ENCODE measurements around the gene STMN1.

Gene STMN1

DNA sequence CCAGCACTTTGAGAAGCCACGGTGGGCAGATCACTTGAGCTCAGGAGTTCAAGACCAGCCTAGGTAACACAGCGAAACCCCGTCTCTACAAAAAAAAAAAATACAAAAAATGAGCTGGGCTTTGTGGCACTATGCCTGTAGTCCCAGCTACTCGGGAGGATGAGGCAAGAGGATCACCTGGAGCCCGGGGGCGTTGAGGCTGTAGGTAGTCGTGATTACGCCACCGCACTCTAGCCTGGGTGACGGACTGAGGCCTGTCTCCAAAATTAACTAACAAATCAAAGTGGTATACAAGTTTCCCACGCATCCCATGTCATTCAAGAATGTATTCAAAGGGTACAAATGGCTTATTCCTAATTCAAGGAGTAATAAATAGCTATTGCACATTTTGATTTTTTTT, 49.4 kb downstream of the STMN1 start:
- WGBS, 2 experiments (ENCODE audit: insufficient coverage in 2 of 2) = 73 to 94% methylated on average over 3 to 10 of the region's 11 CpGs
- Histone ChIP-seq H3K9me3 (ENCODE audit: control insufficient read depth, low read length) (no peaks in the 10 kb centered on the region), H3K4me3 (ENCODE audit: extremely low read depth, insufficient read depth, low read length, poor library complexity, severe bottlenecking) (no peak overlapping the region), H3K27ac (ENCODE audit: low read depth, low read length, severe bottlenecking) (no peak overlapping the region), H3K36me3 (ENCODE audit: control insufficient read depth, insufficient read depth, low read length) (no peaks in the 10 kb centered on the region), H3K4me1 (ENCODE audit: control insufficient read depth, insufficient read depth, low read length, poor library complexity, severe bottlenecking) (peaks cover 14% of the 10 kb centered on the region)

DNA sequence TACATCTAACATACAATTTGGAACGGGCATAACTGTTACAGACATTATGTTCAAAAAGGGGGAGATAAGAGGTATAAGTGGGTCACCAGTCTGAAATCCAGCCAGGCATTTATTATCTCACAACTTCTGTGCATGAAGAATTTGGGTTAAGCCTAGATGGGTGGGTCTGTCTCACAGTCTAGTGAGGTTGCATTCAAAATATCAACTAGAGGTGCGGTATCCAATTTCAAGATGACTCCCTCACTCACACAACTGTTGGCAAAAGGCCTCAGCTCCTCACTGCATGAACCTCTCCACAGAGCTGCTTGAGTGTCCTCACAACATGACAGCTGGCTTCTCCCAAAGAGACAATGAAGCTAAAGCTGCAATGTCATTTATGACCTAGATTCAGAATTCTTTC, 51.7 kb downstream of the STMN1 start:
- WGBS, 2 experiments (ENCODE audit: insufficient coverage in 2 of 2) = no CpG with 5 or more reads among the region's 2 CpGs
- no peaks in the 10 kb centered on the region for H3K9me3 ChIP-seq (ENCODE audit: control insufficient read depth, low read length)
- H3K27ac ChIP-seq (ENCODE audit: low read depth, low read length, severe bottlenecking) = no peak overlapping the region
- H3K4me1 ChIP-seq (ENCODE audit: control insufficient read depth, insufficient read depth, low read length, poor library complexity, severe bottlenecking) = peaks cover 5% of the 10 kb centered on the region
- no peaks in the 10 kb centered on the region for H3K36me3 ChIP-seq (ENCODE audit: control insufficient read depth, insufficient read depth, low read length)
- H3K4me3 ChIP-seq (ENCODE audit: extremely low read depth, insufficient read depth, low read length, poor library complexity, severe bottlenecking) = no peak overlapping the region

Data from mesodermal cell (in vitro differentiated cells).